ENCODE results near the gene GRID1. TPM values are rescaled to one million over a fixed set of nuclear protein-coding genes. Genes with fewer than 3 reads are reported as not detected.

Gene GRID1
- total RNA-seq, 1 experiment from 2014 or later: not detected

DNA sequence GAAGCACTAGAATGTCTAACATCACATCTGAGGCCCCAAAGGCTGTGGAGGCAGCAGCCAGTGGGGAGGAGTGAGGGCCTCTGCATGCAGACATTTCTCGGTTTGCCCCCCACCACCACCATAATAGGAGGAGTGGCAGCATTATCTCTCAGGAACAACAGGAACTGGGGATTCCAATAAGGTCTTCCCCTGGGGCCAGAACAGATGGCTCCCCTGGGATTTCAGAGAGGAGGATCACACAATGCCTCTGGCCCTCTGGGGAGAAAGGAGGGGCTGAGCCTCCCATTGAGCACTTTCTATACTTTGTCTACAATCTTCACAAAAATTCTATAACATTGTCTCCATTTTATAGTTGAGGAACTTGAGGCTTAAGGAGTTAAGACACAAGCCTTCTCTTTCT lies 61.1 kb downstream of the GRID1 start:
- Histone ChIP-seq H4K20me1 (ENCODE audit: low read length) (no peaks in the 10 kb centered on the region), H3K9me3 (ENCODE audit: low read length) (no peaks in the 10 kb centered on the region), H3K27ac (ENCODE audit: low read length) (no peak overlapping the region), H2AFZ (ENCODE audit: low read length) (no peak overlapping the region), H3K9ac (ENCODE audit: low read length) (no peak overlapping the region), H3K4me3 (ENCODE audit: low read length) (no peak overlapping the region), H3K27me3 (ENCODE audit: low read length) (no peaks in the 10 kb centered on the region), H3K9me2 (replicated peaks; ENCODE audit: low read length) (no peaks in the 10 kb centered on the region), H3K36me3 (ENCODE audit: low read depth, low read length) (no peaks in the 10 kb centered on the region), H3K4me2 (ENCODE audit: low read length) (no peak overlapping the region), H3K4me1 (ENCODE audit: insufficient read depth, low read length) (no peaks in the 10 kb centered on the region), H3F3A (ENCODE audit: low read length, unreplicated experiment) (no peaks in the 10 kb centered on the region), H3K79me2 (ENCODE audit: low read length) (no peaks in the 10 kb centered on the region)
- intact Hi-C loops (cut with micrococcal nuclease): no loop called here
- ChIA-PET POLR2A (ENCODE audit: unreplicated experiment) (no interaction called here), CTCF (no interaction called here)
- DNase-seq (no peak), ATAC-seq (no peak)
- no TSS peak for BruUV-seq (replicated peaks)
- TF ChIP-seq, protein P1, sequence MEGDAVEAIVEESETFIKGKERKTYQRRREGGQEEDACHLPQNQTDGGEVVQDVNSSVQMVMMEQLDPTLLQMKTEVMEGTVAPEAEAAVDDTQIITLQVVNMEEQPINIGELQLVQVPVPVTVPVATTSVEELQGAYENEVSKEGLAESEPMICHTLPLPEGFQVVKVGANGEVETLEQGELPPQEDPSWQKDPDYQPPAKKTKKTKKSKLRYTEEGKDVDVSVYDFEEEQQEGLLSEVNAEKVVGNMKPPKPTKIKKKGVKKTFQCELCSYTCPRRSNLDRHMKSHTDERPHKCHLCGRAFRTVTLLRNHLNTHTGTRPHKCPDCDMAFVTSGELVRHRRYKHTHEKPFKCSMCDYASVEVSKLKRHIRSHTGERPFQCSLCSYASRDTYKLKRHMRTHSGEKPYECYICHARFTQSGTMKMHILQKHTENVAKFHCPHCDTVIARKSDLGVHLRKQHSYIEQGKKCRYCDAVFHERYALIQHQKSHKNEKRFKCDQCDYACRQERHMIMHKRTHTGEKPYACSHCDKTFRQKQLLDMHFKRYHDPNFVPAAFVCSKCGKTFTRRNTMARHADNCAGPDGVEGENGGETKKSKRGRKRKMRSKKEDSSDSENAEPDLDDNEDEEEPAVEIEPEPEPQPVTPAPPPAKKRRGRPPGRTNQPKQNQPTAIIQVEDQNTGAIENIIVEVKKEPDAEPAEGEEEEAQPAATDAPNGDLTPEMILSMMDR (conservative IDR thresholded peaks at IDR 0.05; ENCODE audit: low read depth, low read length): no peak
- TF ChIP-seq EZH2 (IDR thresholded peaks at IDR 0.05; ENCODE audit: low read length, unreplicated experiment) (no peak), EZH2phosphoT487 (IDR thresholded peaks at IDR 0.05; ENCODE audit: borderline replicate concordance, low read length) (no peak)

DNA sequence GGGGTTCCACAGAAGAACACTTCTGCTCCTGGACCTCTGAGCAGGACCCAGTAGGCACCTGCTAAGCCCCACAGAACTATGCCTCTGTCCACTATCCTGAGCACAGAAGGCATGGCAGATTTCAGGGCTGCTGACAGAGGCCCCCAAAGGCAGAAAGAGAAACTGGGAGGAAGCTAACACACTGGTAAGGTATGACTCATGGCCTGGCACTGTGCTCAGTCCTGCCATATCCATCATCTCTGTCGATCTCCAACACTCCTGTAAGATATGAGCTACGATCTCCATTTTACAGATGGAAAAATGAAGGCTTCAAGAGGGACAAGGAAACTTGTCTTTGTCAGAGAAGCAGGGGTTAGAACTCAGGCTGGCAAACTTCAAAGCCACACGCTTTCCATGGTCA lies 62.2 kb downstream of the GRID1 start:
- no peak for ATAC-seq
- Histone ChIP-seq H3F3A (ENCODE audit: low read length, unreplicated experiment) (no peaks in the 10 kb centered on the region), H3K27me3 (ENCODE audit: low read length) (no peaks in the 10 kb centered on the region), H3K4me2 (ENCODE audit: low read length) (no peak overlapping the region), H3K27ac (ENCODE audit: low read length) (no peak overlapping the region), H3K4me3 (ENCODE audit: low read length) (no peak overlapping the region), H3K9ac (ENCODE audit: low read length) (no peak overlapping the region), H2AFZ (ENCODE audit: low read length) (no peak overlapping the region), H3K9me3 (ENCODE audit: low read length) (no peaks in the 10 kb centered on the region), H3K9me2 (replicated peaks; ENCODE audit: low read length) (no peaks in the 10 kb centered on the region), H4K20me1 (ENCODE audit: low read length) (no peaks in the 10 kb centered on the region), H3K36me3 (ENCODE audit: low read depth, low read length) (no peaks in the 10 kb centered on the region), H3K4me1 (ENCODE audit: insufficient read depth, low read length) (no peaks in the 10 kb centered on the region), H3K79me2 (ENCODE audit: low read length) (no peaks in the 10 kb centered on the region)
- intact Hi-C loops (cut with micrococcal nuclease): no loop called here
- POLR2A ChIA-PET (ENCODE audit: unreplicated experiment): no interaction called here
- TF ChIP-seq EZH2 (IDR thresholded peaks at IDR 0.05; ENCODE audit: low read length, unreplicated experiment) (no peak), EZH2phosphoT487 (IDR thresholded peaks at IDR 0.05; ENCODE audit: borderline replicate concordance, low read length) (no peak)
- TF ChIP-seq, protein P1 (conservative IDR thresholded peaks at IDR 0.05; ENCODE audit: low read depth, low read length): no peak
- BruUV-seq (replicated peaks): no TSS peak
- no peak for DNase-seq
- CTCF ChIA-PET: no interaction called here

DNA sequence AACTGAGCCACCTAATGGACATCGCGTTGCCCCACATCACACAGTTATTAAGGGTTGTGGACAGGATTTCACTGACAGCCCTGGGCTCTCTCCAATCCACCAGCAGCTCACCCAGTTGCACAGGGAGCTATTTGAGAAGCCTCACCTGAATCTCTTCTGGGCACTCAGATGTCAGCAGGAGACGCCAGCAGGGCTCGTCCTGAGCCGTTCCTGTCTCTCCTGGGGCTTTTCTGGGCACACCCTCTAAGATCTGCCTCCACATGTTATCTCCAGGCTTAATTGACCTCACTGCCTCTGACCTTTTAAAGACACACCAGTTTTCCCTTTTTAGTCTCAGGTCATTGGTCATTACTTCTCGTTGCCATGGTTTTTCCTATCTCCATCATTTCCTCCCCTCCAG lies 63.0 kb downstream of the GRID1 start:
- Histone ChIP-seq H3K27ac (ENCODE audit: low read length) (no peak overlapping the region), H3K4me2 (ENCODE audit: low read length) (no peak overlapping the region), H3K9ac (ENCODE audit: low read length) (no peak overlapping the region), H3K9me2 (replicated peaks; ENCODE audit: low read length) (no peaks in the 10 kb centered on the region), H2AFZ (ENCODE audit: low read length) (no peak overlapping the region), H3K79me2 (ENCODE audit: low read length) (no peaks in the 10 kb centered on the region), H3K36me3 (ENCODE audit: low read depth, low read length) (no peaks in the 10 kb centered on the region), H3K4me3 (ENCODE audit: low read length) (no peak overlapping the region), H3K9me3 (ENCODE audit: low read length) (no peaks in the 10 kb centered on the region), H3K4me1 (ENCODE audit: insufficient read depth, low read length) (no peaks in the 10 kb centered on the region), H4K20me1 (ENCODE audit: low read length) (no peaks in the 10 kb centered on the region), H3F3A (ENCODE audit: low read length, unreplicated experiment) (no peaks in the 10 kb centered on the region), H3K27me3 (ENCODE audit: low read length) (no peaks in the 10 kb centered on the region)
- DNase-seq: no peak
- TF ChIP-seq, protein P1 (conservative IDR thresholded peaks at IDR 0.05; ENCODE audit: low read depth, low read length): no peak
- TF ChIP-seq EZH2 (IDR thresholded peaks at IDR 0.05; ENCODE audit: low read length, unreplicated experiment): no peak
- no peak for TF ChIP-seq EZH2phosphoT487 (IDR thresholded peaks at IDR 0.05; ENCODE audit: borderline replicate concordance, low read length)
- ChIA-PET CTCF (no interaction called here), POLR2A (ENCODE audit: unreplicated experiment) (no interaction called here)
- no peak for ATAC-seq
- intact Hi-C loops (cut with micrococcal nuclease): no loop called here
- no TSS peak for BruUV-seq (replicated peaks)

Measured in PC-3 (cell line).